IPS DF 19.7 (cell line): ENCODE measurements around the gene WDR27.
"Not testable (repeated sequence)": the region's sequence is repeated elsewhere in the genome, so short reads cannot be mapped to it uniquely, and the experiment has no call there.

ENCODE experiments used
- DNase-seq: peaks from one replicate; pipeline ENCODE4 v3.0.0-alpha.2; 2013; ENCODE audit warnings: low read depth, low spot score

WDR27 gene

DNA sequence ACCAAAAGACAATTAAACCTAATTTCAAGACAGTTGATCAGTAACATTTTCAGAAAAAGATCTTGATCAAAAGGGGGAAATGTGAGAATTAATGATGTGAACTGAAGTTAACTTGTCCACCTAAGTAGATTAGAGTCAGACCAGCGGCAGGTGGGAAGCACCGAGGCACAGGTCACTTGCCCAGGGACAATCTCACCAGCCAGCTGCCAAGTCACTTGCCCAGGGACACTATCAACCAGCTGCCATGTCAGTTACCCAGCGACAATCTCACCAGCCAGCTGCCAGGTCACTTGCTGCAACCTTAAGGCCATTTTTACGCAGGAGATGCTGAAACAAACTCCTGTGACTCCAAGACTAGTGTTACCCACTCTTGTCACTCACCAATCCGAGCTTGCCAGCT, 260.5 kb downstream of the WDR27 start:
- DNase-seq: no peak

DNA sequence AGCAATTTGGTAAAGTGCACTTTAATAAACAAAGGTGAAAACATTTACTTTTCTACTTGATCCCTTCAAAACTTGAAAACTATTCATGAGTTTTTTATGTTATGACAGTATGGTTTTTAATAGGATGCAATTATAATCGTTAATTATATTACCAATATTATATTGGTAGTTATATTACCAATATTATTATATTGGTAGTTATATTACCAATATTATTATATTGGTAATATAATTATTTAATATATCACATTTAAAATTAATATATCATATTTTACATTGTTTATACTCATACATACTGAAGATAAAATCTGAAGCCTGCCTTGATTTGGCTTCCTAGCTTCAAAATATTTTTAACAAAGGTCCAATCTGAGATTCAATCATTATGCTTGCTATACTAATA, 262.1 kb downstream of the WDR27 start:
- DNase-seq: no peak

DNA sequence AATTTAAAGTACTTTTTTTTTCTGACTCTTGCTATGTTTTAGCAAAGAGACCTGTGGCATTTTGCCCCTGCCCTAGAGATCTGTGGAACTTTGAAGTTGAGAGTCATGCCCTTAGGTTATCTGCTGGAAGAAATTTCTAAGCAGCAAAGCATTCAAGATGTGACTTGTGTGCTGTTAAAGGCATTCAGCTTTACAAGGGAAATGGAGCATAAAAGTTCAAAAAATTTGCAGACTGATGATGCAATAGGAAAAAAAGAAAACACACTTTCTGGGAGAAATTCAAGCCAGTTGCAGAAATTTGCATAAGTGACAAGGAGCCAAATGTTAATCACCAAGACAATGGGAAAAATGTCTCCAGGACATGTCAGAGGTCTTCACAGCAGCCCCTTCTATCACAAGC, 267.3 kb downstream of the WDR27 start:
- not testable (repeated sequence) for DNase-seq

DNA sequence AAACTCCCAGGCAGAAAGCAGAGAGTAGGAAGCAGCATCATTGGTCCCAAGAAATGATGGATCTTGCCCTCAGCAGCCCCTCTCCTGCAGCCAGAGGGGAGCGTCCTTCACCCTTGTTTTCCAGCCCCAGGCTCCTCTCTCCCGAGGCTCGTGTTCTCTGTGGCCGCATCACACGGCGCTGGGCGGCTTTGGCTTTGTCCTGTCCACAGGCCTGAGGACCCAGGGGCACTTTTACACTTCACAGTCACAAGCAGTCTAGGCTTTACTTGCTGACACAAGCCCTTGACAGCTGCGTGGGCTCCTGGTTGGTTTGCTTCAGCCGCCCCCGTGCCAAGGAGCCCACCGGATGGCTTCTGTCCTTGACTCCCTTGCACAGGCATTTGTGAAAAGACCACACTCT, 272.8 kb downstream of the WDR27 start:
- DNase-seq: no peak

DNA sequence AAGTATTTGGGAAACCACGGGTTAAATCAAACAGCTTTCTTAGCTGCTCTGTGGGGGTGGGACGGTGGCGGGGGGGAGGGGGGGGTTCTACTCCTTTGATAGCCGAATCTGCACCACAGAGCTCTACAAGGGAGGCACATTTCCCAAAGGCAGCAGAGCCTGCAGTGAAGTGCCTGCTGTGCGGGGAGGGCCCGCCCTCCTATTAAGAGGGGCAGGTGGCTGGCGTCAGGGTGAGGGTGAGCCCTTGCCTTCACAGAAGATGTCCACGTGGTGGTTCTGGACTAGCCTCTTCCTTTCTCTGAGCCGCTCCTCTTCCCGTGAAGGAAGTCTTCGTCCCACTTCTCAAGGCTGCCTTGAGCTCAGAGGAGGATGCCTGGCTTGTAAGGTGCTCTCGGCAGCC, 273.3 kb downstream of the WDR27 start:
- DNase-seq: no peak

DNA sequence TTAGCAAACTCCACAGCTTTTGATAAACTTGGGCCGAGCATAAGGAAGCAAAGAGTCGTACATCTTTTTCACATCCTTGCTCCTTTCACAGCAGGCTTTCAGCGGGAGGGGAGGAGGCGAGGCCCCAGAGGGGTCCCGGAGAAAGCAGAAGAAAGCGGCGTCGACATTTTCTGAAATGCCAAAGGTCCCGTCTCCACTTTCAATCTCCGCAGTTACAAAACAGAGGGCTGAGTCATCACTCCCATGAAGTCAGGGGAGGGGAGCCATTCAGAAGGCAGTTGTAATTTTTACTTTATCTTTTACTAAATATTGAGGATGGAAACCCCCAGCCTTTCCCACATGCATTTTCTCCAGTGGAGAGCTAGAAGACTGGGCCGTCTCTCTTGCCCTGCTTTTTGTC, 274.0 kb downstream of the WDR27 start:
- no peak for DNase-seq

DNA sequence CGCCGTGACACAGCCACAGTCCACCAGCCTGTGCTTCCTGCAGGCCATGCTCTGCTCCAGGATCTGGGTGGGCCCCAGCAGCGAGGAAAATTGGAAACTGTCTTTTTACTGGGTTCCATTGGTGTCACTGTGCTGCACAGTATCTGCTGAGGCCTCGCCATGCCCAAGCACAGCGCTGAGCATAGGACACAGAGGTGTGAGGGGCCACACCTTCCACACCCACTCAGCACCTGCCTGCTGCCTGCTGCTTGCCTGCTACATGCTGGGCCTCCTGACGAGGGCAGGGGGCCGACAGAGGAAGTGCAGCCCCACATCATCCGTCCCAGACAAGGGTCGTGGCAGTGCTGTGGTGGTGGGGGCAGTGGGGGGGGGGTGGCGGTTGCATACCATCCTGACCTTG, 275.2 kb downstream of the WDR27 start:
- no peak for DNase-seq

DNA sequence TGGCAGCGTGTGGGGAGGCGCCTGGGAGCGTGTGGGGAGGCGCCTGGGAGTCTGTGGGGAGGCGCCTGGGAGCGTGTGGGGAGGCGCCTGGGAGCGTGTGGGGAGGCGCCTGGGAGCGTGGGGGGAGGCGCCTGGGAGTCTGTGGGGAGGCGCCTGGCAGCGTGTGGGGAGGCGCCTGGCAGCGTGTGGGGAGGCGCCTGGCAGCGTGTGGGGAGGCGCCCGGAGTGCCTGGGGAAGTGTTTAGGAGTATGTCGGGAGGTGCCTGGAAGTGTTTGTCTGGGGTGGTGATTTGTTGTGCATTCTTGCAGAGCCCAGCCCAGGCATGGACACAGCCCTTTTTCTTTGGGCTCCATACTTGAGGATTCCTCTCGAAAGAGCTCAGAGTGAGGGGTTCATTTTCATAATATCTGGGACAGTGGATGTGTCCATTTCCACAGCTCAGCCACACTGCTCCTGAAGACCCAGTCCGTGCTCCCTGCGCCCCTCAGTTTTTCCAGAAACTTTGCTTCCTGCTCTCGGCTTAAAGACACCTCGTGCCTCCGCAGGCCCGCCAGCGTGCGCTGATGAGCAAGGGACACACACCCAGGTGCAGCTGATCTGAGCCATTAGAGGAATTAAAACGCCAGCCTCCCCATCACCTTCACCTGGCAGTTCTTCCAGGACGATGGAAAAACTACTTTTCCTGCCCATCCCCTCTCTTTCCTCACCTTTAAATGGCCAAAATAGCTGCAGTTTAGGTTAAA, 276.0 kb downstream of the WDR27 start:
- DNase-seq: no peak

DNA sequence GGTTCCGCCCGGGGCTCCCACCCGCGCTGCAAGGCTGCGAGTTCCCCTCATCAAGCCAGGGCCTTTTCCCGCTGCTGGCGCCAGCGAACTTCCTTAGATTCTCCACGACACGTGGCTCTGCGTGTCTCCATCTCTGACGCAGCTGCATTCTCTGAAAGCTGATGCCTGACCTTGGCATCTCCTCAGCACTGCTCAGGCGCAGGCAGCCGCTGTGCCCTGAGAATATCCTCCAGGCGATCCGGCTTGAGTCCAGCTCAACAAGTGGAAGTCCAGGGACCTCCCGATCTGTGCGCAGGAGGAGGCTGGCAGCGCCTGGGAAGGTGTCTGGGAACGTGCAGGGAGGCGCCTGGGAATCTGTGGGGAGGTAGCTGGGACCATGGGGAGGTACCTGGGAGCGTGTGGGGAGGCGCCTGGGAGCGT, 277.0 kb downstream of the WDR27 start:
- no peak for DNase-seq

DNA sequence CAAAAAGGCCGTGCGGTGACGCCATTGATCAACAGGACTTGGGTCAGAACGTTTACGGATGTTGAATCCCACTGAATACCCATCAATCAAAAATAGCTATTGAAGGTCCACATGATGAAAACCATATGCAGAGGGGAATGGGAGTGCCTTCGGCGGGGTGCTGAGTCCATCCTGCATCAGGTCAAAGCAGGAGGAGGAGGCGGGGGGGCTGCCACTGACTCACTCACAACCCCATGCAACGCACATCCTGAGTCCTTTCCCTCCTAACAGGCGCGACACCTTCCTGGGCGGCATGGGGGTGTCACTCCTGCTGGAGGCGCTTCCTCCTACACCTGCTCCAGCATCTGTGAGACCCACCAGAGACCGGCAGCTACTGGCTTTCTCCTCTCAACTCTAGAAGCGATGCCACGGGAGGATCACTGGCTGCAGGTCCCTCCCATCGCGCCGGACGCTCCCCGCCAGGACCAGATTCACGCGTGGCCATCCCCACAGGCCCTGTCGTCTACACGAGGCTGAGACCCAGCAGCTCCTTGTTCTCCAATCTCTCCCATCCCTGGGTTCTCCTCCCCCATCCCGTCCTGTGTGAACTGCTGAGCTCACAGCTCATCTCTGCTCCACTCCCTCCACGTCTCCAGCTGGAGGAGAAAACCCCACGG, 277.6 kb downstream of the WDR27 start:
- DNase-seq: no peak

DNA sequence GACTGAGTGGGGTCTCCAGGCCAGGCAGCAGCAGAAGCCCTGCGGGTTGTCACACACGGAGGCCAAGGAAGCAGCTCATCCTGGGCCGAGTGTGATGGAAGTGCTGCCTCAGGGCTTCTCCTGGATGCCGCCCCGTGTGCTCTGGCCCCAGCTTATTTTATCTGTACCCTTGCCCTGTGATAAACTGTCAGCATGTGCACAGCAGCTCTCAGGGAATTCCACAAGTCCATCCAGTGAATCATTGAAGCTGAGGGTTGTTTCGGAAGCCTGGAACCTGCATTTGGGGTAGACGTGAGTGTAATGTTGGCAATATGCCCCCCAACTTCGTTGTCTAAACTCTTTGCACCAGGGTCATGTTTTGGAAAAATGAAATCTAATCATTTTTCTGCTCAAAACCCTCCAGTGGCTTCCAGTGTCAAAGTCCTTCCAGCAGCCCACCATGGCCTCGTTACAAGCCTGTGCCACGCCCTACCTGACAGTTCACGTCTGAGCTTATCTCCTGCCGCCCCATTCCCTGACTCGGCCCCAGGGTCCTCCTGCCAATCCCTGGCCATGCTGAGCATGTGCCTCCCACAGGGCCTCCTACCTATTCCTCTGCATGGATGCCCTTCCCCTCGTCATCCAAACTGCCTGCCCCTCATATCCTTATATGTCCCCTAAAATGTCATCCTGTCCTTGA, 280.1 kb downstream of the WDR27 start:
- DNase-seq: no peak

DNA sequence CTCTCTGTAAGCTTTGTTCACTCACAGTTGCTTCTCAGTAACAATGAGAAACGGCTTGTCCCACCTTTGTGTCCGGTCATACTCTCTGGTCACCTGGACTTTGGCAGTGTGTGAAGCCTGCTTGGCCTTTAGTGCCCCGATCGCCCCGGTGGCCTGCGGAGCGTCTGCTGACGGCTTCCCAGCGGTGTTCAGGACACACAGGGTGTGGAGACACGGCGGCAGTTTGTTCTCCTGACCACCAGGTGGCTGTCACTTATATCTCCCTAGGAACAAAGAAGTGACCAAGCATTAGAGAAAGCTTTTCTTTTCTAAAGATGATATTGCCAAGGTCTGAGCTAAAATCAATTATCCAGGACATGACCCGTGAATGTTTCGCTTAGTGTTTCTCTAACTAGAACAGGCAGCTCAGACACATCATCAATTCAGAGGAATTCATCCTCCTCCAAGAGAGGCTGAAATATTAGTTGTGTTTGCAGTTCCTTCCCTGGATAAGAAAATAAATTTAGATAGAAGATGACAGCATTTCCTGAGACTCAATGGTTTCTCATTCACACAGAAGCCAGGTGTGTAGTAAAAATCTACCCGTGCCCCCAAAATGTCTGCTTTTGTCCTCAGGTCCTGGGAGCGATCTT, 280.8 kb downstream of the WDR27 start:
- no peak for DNase-seq

DNA sequence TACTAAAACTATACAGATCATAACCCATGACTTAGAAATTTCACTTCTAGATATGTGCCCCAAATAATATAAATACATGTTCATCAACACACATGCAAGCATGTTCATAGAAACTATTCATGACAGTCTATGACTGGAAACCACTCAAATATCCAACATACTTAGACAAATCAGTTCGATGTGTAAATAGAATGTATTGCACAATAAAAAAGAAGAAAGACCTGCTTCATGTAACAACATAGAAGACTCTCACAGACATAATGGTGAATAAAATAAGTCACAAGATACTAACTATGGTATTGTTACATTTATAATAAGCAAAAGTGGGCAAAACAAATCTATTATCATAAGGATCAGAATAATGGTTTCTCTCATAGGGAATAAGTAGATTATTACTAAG, 284.7 kb downstream of the WDR27 start:
- DNase-seq: no peak

DNA sequence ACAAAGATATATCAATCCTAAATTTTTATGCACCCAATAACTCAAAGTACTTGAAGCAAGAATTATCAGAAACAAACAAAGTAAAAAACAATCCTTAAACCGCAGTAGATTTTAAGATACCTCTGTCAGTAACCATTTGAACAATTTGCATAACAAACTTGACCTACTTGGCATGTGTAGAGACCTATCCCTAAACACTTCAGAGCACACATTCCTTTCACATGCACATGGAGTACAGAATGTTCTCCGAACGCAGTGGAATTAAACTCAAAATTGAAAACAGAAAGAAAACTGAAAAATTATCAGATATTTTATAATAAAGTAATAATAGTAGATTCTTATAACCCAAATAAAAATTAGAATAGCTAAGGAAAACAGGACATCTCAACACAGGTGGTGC, 285.6 kb downstream of the WDR27 start:
- DNase-seq: no peak

DNA sequence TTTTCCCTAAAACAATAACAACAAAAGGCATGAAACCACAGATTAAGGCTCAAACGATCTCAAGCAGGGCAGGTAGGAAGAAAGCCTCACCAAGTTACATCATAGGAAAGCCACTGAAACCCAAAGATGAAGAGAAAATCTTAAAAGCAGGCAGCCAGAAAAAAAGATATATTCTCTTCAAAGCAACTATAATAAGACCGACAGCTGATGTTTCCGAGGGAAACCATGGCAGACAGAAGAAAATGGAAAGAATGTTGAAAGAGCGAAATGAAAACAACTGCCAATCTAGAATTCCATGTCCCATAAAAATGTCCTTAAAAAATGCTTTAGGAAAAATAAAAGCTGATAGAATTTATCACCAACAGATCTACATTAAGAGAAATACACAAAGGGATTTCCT, 286.6 kb downstream of the WDR27 start:
- DNase-seq: no peak

DNA sequence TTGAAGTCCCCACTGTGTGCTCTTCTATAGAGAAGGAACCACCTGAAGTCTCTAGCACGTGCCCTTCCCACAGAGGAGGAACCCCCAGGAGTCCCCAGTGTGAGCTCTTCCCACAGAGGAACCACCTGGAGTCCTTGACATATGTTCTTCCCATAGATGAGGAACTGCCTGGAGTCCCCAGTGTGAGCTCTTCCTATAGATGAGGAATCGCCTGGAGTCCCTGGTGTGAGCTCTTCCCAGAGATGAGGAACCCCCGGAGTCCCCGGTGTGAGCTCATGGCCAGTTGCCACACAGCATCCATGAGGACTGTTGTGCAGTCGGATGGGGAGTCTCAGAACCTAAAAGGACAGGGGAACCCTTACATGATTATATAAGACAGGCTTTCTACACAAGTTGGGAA, 290.1 kb downstream of the WDR27 start:
- no peak for DNase-seq

DNA sequence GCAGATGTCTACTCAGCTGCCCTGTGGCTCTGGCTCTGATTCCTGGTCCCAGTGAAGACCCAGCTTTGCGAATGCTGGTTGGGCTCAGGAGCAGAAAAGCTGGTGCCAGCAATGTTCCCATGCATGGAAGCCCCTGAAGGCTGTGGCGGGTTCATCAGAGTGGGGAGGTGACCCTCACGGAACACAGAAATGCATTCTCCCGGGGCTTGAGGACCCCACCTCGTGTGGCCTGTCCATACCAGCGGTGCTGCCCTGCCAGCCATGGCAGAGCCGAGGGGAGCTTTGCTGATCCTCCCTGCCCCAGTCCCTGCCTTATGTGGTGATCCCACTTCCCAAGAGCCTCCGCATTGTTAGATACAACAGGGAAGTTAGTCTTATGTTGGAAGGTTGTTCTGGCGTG, 290.5 kb downstream of the WDR27 start:
- DNase-seq: no peak

DNA sequence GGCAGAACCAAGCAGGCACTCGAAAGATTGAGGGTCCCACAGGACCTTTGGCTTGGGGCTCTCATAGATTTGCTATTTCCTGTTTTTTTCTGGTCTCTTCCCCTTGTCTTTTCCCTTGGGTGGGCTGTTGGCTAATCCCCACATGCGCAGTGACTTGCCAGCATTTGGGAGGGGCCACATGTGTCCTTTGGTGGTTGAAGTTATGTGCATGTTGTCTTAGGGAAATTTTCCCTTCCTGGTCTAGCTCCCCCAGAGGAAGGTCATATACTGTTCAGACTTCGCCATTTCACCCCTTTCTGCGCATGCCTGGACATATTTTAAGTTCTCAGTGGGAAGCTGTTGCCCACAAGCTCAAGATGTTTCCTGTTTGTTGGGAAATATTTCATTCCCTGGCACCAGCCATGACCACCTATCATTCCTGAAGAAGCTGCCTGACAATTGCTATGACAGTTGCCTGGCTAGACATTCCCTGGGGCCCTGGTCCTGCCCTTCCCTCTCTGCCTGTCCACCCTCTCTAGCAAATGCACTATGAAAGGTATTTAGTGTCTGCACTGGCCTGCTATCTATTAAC, 292.0 kb downstream of the WDR27 start:
- no peak for DNase-seq

DNA sequence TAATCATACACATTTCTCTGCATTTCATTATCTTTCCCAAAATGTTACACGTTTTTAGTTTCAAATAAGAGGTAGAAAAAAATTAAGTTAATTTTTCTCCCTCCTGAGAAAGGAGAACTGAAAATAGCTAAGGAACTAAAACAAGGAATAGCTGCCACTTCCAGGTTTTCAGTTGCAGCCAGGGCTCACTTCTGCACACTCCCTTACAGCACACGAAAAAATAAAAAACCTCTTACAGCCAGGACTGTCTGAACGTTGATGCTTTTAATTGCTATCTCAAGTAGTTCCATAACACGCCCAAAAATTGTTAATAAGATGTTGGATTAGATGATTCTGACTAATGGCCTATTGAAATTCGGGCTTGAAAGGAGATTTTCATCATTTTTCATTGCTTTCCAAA, 294.5 kb downstream of the WDR27 start:
- no peak for DNase-seq
